Immature natural killer cell (primary cell): Measurements from ENCODE around the gene SPIRE2. TPM values are rescaled to one million over a fixed set of nuclear protein-coding genes. Genes with fewer than 3 reads are reported as not detected.

Experiments used
- DNase-seq, 3 donors: peaks; one replicate each; pipeline ENCODE4 v3.0.0; 2022; ENCODE audit warnings: mixed read lengths in 1 of 3
- H3K27ac Mint-ChIP-seq, 6 donors: one replicate each; pipeline ENCODE4 v1.8.0; 2020; ENCODE audit warnings: mixed read lengths in 6 of 6, mild to moderate bottlenecking in 5 of 6, inconsistent platforms in 4 of 6, moderate library complexity in 3 of 6
- H3K27me3 Mint-ChIP-seq, 3 donors: one replicate each; pipeline ENCODE4 v1.8.0; 2020 to 2021; ENCODE audit warnings: low read depth in 3 of 3, mild to moderate bottlenecking in 3 of 3, mixed read lengths in 3 of 3, moderate library complexity in 3 of 3, inconsistent platforms in 1 of 3
- H3K36me3 Mint-ChIP-seq, 3 donors: one replicate each; pipeline ENCODE4 v1.8.0; 2020; ENCODE audit warnings: mixed read lengths in 3 of 3, inconsistent platforms in 2 of 3, mild to moderate bottlenecking in 2 of 3
- H3K4me1 Mint-ChIP-seq, 2 donors: one replicate each; pipeline ENCODE4 v1.8.0; 2020; ENCODE audit warnings: inconsistent platforms in 2 of 2, mild to moderate bottlenecking in 2 of 2, mixed read lengths in 2 of 2, moderate library complexity in 1 of 2
- H3K4me3 Mint-ChIP-seq, 5 donors: one replicate each; pipeline ENCODE4 v1.8.0; 2020; ENCODE audit warnings: mild to moderate bottlenecking in 5 of 5, mixed read lengths in 5 of 5, inconsistent platforms in 3 of 5, moderate library complexity in 3 of 5
- H3K9me3 Mint-ChIP-seq, 6 donors: one replicate each; pipeline ENCODE4 v1.8.0; 2020; ENCODE audit warnings: mild to moderate bottlenecking in 6 of 6, mixed read lengths in 6 of 6, inconsistent platforms in 4 of 6, moderate library complexity in 3 of 6
- polyA plus RNA-seq, 3 donors: library from polyadenylated mRNA; unstranded; fragments of 300-500 nt; fragmentation: Illumina TruSeq; gene quantifications; one replicate each; pipeline ENCODE4 v1.2.3, GENCODE V29; 2021

The SPIRE2 gene
- polyA plus RNA-seq, 3 donors from 2014 or later: 1.0 to 1.3 (median 1.3) TPM

DNA sequence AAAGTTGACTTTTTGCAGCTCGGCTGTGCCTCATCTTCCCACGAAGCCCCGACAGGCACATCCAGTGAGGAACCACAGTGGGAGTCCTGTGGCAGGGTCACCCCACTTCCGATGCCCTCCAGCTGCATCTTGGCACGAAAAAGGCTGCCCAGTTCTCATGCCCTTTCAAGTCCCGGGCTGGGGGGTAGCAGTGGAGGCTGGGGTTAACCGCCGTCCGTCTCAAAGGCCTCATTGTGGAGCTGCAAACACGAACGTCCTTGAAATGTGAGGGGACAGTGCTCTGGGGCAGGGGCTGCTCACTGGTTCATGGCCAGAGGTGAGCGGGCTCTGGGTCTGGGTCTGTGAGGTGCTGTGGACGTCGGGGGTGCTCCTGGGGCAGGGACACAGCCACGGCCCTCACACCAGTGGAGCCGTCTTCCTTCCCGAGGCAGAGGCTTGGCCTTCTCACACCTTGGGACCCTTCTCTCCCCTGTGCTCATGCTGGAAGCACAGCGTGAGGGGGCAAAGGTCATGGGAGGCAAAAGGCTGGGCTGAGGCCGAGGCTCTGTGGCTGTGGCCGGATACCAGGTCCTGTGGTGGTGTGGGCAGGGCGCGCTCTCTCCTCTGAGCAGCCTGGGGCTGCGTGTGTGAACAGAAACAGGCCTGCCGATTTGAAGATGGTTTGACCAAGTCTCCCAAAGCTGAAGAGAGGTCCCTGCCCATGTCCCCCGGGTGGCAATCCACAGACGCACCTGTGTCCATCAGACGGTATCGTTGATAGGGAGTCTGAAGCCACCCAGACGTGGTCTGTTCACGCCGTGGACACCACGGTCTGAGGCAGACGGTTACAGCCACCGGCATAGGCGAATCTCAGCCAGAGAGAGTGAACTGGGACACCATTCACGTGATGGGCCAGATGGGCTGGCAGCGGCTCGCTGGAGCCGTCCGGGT, 87.3 kb downstream of the SPIRE2 start:
- no peaks in the 10 kb centered on the region for H3K9me3 Mint-ChIP-seq
- H3K4me3 Mint-ChIP-seq: peak overlapping the region in 3 of 5 donors; percentile 38 to 70 (median 39)
- H3K27ac Mint-ChIP-seq: peak overlapping the region in 1 of 6 donors; percentile 68
- H3K36me3 Mint-ChIP-seq: peaks cover 0 to 4% (median 3%) of the 10 kb centered on the region in 3 donors
- H3K4me1 Mint-ChIP-seq: peaks cover 15 to 50% of the 10 kb centered on the region in 2 donors
- no peak for DNase-seq
- peaks cover 14 to 24% (median 18%) of the 10 kb centered on the region in 3 donors for H3K27me3 Mint-ChIP-seq

DNA sequence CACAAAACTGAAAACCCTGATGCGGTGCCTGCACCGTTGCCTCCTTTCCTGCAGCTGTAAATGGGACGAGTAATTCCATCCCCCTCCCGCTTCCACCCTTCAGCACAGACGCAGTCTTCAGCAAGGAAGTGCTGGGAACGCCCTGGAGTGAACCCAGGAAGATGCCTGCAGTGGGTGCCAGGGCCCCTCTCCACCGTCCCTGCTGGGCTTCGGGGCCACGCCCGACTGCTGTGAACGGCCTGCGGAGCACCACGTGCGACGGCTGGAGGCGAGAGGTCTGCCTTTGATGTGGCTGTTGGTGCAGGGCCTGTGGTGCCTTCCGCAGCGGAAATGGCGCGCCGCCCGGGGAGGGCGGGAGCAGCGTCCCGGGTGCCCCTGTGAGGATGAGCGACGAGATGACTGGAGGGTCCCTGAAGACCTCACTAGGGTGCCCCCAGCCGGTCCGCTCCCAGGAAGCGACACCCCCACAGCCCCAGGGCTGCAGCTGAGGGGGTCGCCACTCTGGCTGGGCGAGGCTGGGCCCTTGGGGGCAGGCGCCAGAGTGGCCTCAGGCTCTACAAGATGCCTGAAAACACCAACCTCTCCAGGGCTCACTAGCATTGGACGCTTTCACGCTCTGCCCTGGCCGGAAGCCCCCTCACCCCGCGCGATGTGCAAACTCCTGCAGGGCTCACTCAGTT, 89.6 kb downstream of the SPIRE2 start:
- H3K27ac Mint-ChIP-seq: peak overlapping the region in 5 of 6 donors; percentile 26 to 82 (median 76)
- peaks cover 15 to 57% of the 10 kb centered on the region in 2 donors for H3K4me1 Mint-ChIP-seq
- H3K27me3 Mint-ChIP-seq: peaks cover 18 to 24% (median 23%) of the 10 kb centered on the region in 3 donors
- H3K4me3 Mint-ChIP-seq: peak overlapping the region; percentile 73 to 82 (median 77)
- peaks cover 0 to 4% (median 0%) of the 10 kb centered on the region in 3 donors for H3K36me3 Mint-ChIP-seq
- peak; percentile 91 for DNase-seq
- no peaks in the 10 kb centered on the region for H3K9me3 Mint-ChIP-seq

DNA sequence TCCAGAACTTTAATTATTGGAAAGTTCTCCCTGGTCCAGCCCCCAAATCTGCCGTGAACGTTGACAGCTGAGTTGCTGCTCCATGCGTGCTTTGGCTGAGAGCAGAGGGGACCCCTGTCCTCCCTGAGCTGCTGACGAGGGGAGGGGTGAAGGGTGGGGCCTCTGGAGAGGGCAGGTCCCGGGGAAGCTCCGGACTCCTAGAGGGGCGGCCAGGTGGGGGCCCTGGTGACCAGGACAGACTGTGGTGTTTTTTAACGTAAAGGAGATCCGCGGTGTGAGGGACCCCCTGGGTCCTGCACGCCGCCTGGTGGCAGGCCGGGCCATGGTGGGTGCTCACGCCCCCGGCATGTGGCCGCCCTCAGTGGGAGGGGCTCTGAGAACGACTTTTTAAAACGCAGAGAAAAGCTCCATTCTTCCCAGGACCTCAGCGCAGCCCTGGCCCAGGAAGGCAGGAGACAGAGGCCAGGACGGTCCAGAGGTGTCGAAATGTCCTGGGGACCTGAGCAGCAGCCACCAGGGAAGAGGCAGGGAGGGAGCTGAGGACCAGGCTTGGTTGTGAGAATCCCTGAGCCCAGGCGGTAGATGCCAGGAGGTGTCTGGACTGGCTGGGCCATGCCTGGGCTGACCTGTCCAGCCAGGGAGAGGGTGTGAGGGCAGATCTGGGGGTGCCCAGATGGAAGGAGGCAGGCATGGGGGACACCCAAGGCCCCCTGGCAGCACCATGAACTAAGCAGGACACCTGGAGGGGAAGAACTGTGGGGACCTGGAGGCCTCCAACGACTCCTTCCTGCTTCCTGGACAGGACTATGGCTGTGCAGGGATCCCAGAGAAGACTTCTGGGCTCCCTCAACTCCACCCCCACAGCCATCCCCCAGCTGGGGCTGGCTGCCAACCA, 90.4 kb downstream of the SPIRE2 start, which contains the start of gene MC1R:
Gene MC1R (plus strand): TSS at position 410 of the 895 bp plus-strand sequence. CDS start 397 bp downstream, at position 807.
- Mint-ChIP-seq H3K36me3 (peaks cover 0 to 4% (median 0%) of the 10 kb centered on the region in 3 donors), H3K27me3 (peaks cover 18 to 24% (median 19%) of the 10 kb centered on the region in 3 donors), H3K9me3 (no peaks in the 10 kb centered on the region), H3K4me3 (peak within 1 kb of the TSS; percentile 73 to 82 (median 77)), H3K27ac (peak within 1 kb of the TSS in 5 of 6 donors; percentile 70 to 82 (median 76)), H3K4me1 (peaks cover 15 to 53% of the 10 kb centered on the region in 2 donors)
- DNase-seq: no peak

DNA sequence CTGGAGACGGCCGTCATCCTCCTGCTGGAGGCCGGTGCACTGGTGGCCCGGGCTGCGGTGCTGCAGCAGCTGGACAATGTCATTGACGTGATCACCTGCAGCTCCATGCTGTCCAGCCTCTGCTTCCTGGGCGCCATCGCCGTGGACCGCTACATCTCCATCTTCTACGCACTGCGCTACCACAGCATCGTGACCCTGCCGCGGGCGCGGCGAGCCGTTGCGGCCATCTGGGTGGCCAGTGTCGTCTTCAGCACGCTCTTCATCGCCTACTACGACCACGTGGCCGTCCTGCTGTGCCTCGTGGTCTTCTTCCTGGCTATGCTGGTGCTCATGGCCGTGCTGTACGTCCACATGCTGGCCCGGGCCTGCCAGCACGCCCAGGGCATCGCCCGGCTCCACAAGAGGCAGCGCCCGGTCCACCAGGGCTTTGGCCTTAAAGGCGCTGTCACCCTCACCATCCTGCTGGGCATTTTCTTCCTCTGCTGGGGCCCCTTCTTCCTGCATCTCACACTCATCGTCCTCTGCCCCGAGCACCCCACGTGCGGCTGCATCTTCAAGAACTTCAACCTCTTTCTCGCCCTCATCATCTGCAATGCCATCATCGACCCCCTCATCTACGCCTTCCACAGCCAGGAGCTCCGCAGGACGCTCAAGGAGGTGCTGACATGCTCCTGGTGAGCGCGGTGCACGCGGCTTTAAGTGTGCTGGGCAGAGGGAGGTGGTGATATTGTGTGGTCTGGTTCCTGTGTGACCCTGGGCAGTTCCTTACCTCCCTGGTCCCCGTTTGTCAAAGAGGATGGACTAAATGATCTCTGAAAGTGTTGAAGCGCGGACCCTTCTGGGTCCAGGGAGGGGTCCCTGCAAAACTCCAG, 91.5 kb downstream of the SPIRE2 start:
- H3K27me3 Mint-ChIP-seq: peaks cover 18 to 24% (median 20%) of the 10 kb centered on the region in 3 donors
- H3K36me3 Mint-ChIP-seq: peaks cover 0 to 4% (median 0%) of the 10 kb centered on the region in 3 donors
- peak overlapping the region; percentile 22 to 59 (median 41) for H3K4me3 Mint-ChIP-seq
- DNase-seq: no peak
- H3K27ac Mint-ChIP-seq: peak overlapping the region in 3 of 6 donors; percentile 15 to 68 (median 38)
- H3K4me1 Mint-ChIP-seq: peaks cover 15 to 48% of the 10 kb centered on the region in 2 donors
- H3K9me3 Mint-ChIP-seq: no peaks in the 10 kb centered on the region

DNA sequence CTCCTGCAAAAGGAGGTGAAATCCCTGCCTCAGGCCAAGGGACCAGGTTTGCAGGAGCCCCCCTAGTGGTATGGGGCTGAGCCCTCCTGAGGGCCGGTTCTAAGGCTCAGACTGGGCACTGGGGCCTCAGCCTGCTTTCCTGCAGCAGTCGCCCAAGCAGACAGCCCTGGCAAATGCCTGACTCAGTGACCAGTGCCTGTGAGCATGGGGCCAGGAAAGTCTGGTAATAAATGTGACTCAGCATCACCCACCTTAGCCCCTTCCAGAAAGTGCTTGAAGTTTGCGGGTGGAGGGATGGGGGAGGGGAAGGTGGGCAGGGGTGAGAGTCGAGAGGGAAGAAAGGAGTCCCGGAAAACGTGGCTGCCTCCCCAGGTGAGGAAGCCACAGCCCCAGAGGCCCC, 92.4 kb downstream of the SPIRE2 start:
- H3K27me3 Mint-ChIP-seq: peaks cover 18 to 28% (median 20%) of the 10 kb centered on the region in 3 donors
- H3K4me1 Mint-ChIP-seq: peaks cover 22 to 47% of the 10 kb centered on the region in 2 donors
- peaks cover 0 to 4% (median 0%) of the 10 kb centered on the region in 3 donors for H3K36me3 Mint-ChIP-seq
- no peak overlapping the region for H3K4me3 Mint-ChIP-seq
- no peaks in the 10 kb centered on the region for H3K9me3 Mint-ChIP-seq
- DNase-seq: no peak
- no peak overlapping the region for H3K27ac Mint-ChIP-seq

Other genes with a start within 250 kb of the SPIRE2 start
- gene DPEP1, start 214.8 kb upstream of the SPIRE2 start, polyA plus RNA-seq: not detected
- 100 to 1,000 TPM; 102 to 111 (median 103) TPM for gene CHMP1A, start 170.8 kb upstream of the SPIRE2 start, polyA plus RNA-seq
- 1 to 10 TPM; 1.8 to 6.8 (median 4.7) TPM for gene SPATA33, start 170.6 kb upstream of the SPIRE2 start, polyA plus RNA-seq
- gene CDK10, start 141.8 kb upstream of the SPIRE2 start, polyA plus RNA-seq: 10 to 100 TPM; 28.0 to 42.7 (median 35.2) TPM
- gene SPATA2L, start 126.8 kb upstream of the SPIRE2 start, polyA plus RNA-seq: 10 to 100 TPM in 2 of 3 donors, 1 to 10 TPM in 1; 4.7 to 14.5 (median 13.4) TPM
- 1 to 10 TPM in 1 of 3 donors, under 1 TPM in 2; 0.65 to 1.3 (median 0.96) TPM for gene VPS9D1, start 107.6 kb upstream of the SPIRE2 start, polyA plus RNA-seq
- 10 to 100 TPM; 20.6 to 91.6 (median 30.0) TPM for gene ZNF276, start 106.9 kb upstream of the SPIRE2 start, polyA plus RNA-seq
- 10 to 100 TPM in 2 of 3 donors, 1 to 10 TPM in 1; 8.7 to 21.6 (median 10.9) TPM for gene FANCA, start 11.8 kb upstream of the SPIRE2 start, polyA plus RNA-seq
- gene TCF25, start 45.1 kb downstream of the SPIRE2 start, polyA plus RNA-seq: 100 to 1,000 TPM in 2 of 3 donors, 10 to 100 TPM in 1; 98.1 to 249 (median 131) TPM
- 1 to 10 TPM in 1 of 3 donors, under 1 TPM in 1, not detected in 1; 0.34 to 1.1 TPM for gene MC1R, start 90.4 kb downstream of the SPIRE2 start, polyA plus RNA-seq
- not detected for gene TUBB3, start 94.9 kb downstream of the SPIRE2 start, polyA plus RNA-seq
- gene DEF8, start 120.3 kb downstream of the SPIRE2 start, polyA plus RNA-seq: 10 to 100 TPM; 29.6 to 45.7 (median 31.6) TPM
- not detected for gene DBNDD1, start 191.0 kb downstream of the SPIRE2 start, polyA plus RNA-seq
- not detected for gene PRDM7, start 248.9 kb downstream of the SPIRE2 start, polyA plus RNA-seq